Effector memory CD8-positive, alpha-beta T cell (primary cell): Measurements from ENCODE around the gene DCHS1.

Experiments used
- ATAC-seq: fragments of 150-1000 bp; cut with Tn5 transposase; replicated peaks from 2 replicates; pipeline ENCODE4 v1.10.0; 2021; ENCODE audit warnings: mild to moderate bottlenecking, moderate library complexity
- DNase-seq, 3 experiments: peaks; one replicate each; pipeline ENCODE4 v3.0.0; 2021
- H3K27ac Mint-ChIP-seq, 2 donors: one replicate each; pipeline ENCODE4 v1.8.0; 2022; ENCODE audit warnings: mild to moderate bottlenecking in 2 of 2, mixed read lengths in 2 of 2, moderate library complexity in 2 of 2
- H3K27me3 Mint-ChIP-seq, 2 donors: one replicate each; pipeline ENCODE4 v1.8.0; 2022; ENCODE audit warnings: mixed read lengths in 2 of 2
- H3K36me3 Mint-ChIP-seq: one replicate; pipeline ENCODE4 v1.8.0; 2022; ENCODE audit warnings: mild to moderate bottlenecking, moderate library complexity, mixed read lengths; ENCODE audit not compliant: insufficient read depth
- H3K4me1 Mint-ChIP-seq, 2 donors: one replicate each; pipeline ENCODE4 v1.8.0; 2022; ENCODE audit warnings: low read depth in 2 of 2, mixed read lengths in 2 of 2
- H3K4me3 Mint-ChIP-seq, 2 donors: one replicate each; pipeline ENCODE4 v1.8.0; 2022; ENCODE audit warnings: mild to moderate bottlenecking in 2 of 2, mixed read lengths in 2 of 2, moderate library complexity in 2 of 2
- H3K9me3 Mint-ChIP-seq, 2 donors: one replicate each; pipeline ENCODE4 v1.8.0; 2022; ENCODE audit warnings: mixed read lengths in 2 of 2

The DCHS1 gene

DNA sequence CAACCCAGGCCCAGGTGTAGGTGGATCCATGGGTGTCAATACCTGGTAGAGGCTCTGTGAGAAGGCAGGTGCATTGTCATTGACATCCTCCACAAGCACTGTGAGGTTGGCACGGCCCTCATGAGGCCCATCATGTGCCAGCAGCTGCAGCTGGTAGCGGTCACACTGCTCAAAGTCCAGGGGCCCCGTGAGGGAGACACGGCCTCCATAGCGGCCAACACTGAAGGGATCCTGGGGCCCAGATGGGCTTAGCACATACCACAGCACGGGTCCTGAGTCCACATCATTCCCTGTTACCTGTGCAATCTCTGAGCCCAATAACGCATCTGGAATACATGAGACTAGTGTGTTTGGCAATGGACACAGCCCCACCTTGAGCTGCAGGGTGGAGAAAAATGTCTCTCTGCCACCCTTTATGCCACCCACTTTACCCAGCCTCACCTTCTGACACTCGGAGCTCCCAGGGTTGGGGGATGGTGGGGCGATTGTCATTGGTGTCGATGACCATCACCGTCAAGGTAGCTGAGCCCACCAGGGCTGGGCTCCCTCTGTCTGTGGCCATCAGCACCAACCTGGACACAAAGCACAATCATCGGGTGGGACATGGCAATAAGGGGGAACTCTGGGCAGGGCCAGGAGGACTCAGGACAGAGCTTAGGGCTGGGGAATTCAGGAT lies 30.3 kb downstream of the DCHS1 start:
- Mint-ChIP-seq H3K36me3 (peaks cover 5% of the 10 kb centered on the region), H3K4me3 (no peak overlapping the region), H3K4me1 (peaks cover 9 to 10% of the 10 kb centered on the region in 2 donors), H3K27ac (no peak overlapping the region), H3K9me3 (no peaks in the 10 kb centered on the region), H3K27me3 (no peaks in the 10 kb centered on the region)
- ATAC-seq (no peak), DNase-seq (no peak)

DNA sequence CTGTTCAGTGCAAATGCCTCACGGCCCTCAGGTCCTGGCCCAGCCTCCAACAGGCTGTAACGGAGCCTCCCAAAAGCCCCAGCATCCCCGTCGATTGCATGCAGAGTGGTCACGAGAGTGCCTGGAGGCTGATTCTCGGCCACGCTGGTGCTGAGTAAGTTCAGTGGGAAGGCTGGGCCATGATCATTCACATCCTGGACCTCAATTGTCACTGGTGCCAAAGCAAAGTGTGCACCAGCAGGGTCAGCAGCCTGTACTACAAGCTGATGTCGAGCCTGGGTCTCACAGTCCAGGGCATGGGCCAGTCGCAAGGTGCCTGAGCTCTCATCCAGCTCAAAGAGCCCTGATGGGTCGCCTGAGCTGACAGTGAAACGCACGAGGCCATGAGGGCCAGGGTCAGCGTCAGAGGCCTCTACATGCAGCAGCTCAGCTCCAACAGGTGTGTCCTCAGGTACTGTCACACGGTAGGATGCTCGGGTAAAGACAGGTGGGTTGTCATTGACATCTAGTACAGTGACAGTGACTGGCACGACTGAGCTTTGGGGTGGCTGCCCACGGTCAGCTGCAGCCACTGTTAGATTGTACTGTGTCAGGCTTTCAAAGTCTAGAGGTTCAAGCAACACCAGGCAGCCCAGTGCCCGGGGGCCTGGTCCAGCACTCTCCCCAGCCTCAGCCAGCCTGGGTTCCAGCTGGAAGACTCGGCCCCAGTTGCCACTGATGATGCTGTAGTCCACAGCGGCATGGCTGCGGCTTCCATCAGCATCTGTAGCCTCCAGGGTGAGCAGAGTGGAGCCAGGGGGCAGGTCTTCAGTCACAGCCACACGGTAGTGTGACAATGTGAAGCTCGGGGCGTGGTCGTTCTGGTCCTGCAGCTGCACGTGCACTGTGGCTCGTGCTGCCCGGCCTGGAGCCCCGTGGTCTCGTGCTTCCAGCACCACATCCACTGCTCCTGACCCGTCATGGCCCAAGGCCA lies 31.9 kb downstream of the DCHS1 start:
- no peak for ATAC-seq
- no peak for DNase-seq
- no peak overlapping the region for H3K27ac Mint-ChIP-seq
- no peaks in the 10 kb centered on the region for H3K9me3 Mint-ChIP-seq
- H3K27me3 Mint-ChIP-seq, result no peaks in the 10 kb centered on the region
- H3K36me3 Mint-ChIP-seq, result peaks cover 5% of the 10 kb centered on the region
- H3K4me1 Mint-ChIP-seq, result peaks cover 9 to 10% of the 10 kb centered on the region in 2 donors
- H3K4me3 Mint-ChIP-seq, result no peak overlapping the region

DNA sequence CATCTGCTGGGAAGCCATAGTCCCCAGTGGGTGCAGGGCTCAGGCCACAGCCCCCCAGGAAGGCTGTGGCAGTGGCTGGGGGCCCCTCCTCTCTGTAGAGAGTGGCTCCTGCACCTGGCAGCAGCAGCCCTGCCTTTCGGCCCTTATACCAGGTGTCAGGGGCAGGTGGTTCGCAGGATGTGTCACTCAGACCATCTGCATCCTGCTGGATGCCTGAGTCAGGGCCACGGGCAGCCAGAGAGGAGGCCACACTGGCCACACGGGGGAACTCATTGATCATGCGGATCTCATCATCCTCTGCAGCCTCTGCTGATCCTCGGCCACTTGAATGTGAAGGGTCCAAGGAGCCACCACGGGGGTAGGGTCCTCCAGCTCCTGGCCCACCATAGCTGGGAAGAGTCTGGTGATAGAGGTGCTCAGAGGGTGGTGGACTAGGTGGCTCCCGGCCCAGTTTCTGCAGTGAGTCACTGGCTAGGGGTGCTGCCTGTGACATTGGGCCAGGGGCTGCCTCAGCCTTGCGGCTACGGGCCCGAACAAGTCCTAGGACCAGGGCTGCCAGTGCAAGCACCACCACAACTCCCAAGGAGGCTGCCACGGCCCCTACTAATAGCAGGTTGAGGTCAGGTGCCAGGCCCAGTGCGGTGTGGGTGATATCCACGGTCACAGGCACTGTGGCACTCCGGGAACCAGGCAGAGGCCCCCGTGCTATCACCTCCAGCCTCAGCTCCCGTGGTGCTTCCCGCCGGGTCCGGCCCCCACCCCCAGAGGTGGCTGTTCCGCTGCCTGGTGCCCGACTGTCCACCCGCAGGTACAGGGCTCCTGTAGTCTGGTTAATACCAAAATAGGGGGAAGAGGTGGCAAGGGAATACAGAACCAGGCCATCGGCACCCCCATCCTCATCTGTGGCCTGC lies 33.1 kb downstream of the DCHS1 start:
- Mint-ChIP-seq H3K4me3 (no peak overlapping the region), H3K27me3 (no peaks in the 10 kb centered on the region), H3K9me3 (no peaks in the 10 kb centered on the region), H3K4me1 (peaks cover 11% of the 10 kb centered on the region in 2 donors), H3K36me3 (peaks cover 9% of the 10 kb centered on the region), H3K27ac (no peak overlapping the region)
- ATAC-seq, result no peak
- no peak for DNase-seq

DNA sequence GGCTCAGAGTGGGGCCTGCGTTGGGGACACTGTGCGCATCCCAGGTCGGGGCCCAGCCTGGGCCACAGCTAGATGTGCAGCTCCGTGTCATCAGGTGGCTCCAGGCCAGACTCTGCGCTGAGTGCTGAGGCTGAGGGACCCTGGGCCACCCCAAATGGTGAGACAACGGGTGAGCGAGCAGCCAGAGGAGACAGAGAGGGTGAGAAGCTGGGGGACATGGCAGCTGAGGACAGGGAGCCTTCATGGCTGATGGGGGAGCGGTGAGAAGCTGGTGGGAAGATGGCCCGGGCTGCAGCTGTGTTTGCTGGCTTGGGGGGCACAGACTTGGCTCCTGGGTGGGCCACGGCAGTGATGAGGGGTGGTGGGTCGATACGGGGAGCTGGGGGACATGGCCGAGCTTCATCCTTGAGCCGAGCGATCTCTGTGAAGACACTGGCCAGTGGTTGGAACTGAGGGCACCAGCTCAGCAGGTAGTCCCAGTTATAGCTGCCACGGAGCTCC lies 33.8 kb downstream of the DCHS1 start:
- no peak for DNase-seq
- Mint-ChIP-seq H3K27ac (no peak overlapping the region), H3K4me3 (no peak overlapping the region), H3K27me3 (no peaks in the 10 kb centered on the region), H3K9me3 (no peaks in the 10 kb centered on the region), H3K4me1 (peaks cover 8 to 11% of the 10 kb centered on the region in 2 donors), H3K36me3 (peaks cover 9% of the 10 kb centered on the region)
- no peak for ATAC-seq

DNA sequence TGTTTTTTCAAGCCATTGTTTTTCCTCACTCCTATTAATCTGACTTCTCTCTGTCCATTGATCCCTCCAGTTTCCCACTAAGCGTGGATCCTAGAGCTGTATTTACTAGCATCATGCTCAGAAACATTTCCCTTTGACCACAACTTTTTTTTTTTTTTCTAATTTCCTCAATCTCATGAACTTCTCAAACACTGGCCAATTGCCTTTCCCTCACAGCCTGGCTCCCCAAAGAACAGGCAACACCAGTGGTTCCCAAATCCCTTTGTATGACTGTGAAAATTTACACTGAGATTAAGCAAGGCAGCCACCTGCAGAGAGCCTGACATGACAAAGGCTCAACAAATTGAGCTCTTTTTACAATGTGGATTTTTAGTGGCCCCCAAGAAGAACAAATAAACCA lies 35.0 kb downstream of the DCHS1 start:
- H3K27me3 Mint-ChIP-seq, result no peaks in the 10 kb centered on the region
- H3K9me3 Mint-ChIP-seq, result no peaks in the 10 kb centered on the region
- H3K4me1 Mint-ChIP-seq, result peaks cover 12 to 16% of the 10 kb centered on the region in 2 donors
- DNase-seq (no peak), ATAC-seq (no peak)
- H3K36me3 Mint-ChIP-seq, result peaks cover 15% of the 10 kb centered on the region
- H3K27ac Mint-ChIP-seq, result no peak overlapping the region
- no peak overlapping the region for H3K4me3 Mint-ChIP-seq

DNA sequence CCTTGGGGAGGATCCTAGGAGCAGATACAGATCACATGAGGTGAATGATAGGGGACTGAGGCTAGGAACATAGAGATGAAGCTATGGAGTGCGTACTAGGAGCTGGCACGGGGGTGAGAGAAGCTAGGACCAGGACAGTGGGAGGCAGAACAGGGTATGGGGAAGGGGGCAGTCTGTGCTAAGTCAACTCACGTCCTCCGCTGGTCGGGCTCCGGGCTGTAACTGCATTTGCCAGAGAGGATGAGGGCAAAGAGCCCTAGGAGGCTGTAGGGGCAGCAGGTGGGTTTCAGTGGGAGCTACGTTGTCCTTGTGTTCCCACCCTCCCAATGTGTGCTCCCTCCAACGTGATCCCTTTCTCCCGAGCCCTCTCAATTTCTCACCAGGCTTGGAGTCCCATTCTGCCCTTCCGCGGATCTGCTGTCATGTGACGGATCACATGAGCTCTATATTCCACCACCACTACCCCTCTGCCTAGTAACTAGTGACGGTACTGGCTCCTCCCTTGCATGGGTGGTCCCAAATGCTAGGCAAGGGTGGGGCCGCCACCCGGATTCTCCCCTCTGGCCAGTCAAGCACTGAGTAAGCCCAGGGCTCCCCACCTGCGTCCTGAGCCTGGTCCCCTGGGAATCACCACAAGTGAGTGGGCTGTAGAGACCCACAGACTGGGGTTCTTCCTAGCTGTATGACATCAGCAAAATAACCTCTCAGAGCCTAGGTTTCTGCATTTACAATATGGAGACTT lies 36.4 kb downstream of the DCHS1 start, which contains the start of gene TPP1:
Gene TPP1, minus strand, starts transcription at position 419 of the 742 bp plus-strand sequence. Its CDS starts 22 bp downstream, at position 397.
- H3K9me3 Mint-ChIP-seq, result no peaks in the 10 kb centered on the region
- DNase-seq, result peak; percentile 92 to 97 (median 93)
- peak; percentile 95 for ATAC-seq
- H3K36me3 Mint-ChIP-seq, result peaks cover 16% of the 10 kb centered on the region
- no peak within 1 kb of the TSS for H3K27ac Mint-ChIP-seq
- no peak within 1 kb of the TSS for H3K4me3 Mint-ChIP-seq
- H3K27me3 Mint-ChIP-seq, result no peaks in the 10 kb centered on the region
- H3K4me1 Mint-ChIP-seq, result peaks cover 15 to 19% of the 10 kb centered on the region in 2 donors

DNA sequence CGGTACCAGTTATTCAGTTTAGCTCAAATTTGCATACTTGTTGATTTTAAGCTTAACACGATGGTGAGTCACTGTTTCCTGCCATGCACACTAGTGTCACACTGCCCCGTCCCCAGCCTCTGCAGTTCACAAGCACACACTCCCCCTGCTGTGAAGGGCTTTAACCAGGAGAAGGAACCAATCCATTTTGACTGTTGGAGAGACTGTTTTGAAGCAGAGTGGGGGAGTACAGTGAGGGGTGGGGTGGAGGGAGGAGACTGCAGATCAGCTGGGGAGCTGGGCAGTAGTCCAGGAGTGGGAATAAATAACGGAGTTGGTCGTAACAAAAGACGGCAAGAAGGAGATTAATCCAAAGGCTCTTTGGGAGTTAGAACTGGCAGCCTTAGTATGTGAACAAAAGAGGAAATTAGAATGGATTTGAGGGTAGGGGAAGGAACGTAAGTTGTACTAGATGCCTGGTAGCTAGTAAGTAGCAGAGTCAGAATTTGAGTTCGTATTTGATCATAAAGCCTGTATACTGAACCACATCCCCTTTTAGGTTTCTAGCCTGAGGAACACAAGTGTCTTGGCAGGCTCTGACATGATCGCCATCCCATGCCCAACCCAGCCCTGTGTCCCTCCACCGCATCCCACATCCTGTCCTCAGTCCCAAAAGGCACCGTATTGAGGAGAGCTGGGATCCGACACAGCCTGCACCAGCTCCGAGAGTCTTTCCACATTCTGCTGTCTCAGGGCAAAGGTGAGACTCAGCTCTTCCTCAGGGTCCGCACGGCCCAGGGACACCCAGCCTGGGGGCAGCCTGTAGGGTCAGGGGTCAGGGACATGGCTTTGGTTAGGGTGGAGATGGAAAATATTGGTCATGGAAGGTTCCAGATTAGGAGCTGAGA lies 37.2 kb downstream of the DCHS1 start:
- Mint-ChIP-seq H3K27me3 (no peaks in the 10 kb centered on the region), H3K27ac (no peak overlapping the region), H3K36me3 (peaks cover 12% of the 10 kb centered on the region), H3K4me1 (peaks cover 15 to 19% of the 10 kb centered on the region in 2 donors), H3K4me3 (no peak overlapping the region), H3K9me3 (no peaks in the 10 kb centered on the region)
- ATAC-seq (peak; percentile 62), DNase-seq (peak; percentile 44 to 53 (median 50))

DNA sequence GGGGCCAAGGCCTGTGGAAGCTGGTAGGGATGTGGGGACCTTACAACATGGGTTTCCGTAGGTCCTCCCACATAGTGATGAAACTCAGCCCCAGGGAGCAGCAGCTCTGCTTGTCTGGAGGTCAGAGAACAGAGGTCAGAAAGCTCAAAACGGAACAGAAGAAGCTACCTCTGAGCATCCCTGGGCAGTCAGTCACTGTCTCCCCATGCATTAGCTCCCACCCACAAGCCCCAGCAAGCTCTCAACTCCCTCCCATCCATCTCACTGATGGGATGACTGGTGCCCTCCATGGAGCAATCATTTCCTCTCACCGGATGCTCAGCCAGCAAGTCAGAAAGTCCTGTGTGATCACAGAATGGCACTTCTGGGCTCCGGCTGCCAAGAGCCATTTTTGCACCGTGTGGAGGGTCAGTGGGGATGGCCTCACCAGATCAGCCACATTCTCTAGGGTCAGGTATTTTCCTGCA lies 38.3 kb downstream of the DCHS1 start:
- Mint-ChIP-seq H3K9me3 (no peaks in the 10 kb centered on the region), H3K27ac (peak overlapping the region in 1 of 2 donors; percentile 16), H3K27me3 (no peaks in the 10 kb centered on the region), H3K4me1 (peaks cover 15 to 19% of the 10 kb centered on the region in 2 donors), H3K36me3 (peaks cover 12% of the 10 kb centered on the region), H3K4me3 (no peak overlapping the region)
- no peak for ATAC-seq
- no peak for DNase-seq

DNA sequence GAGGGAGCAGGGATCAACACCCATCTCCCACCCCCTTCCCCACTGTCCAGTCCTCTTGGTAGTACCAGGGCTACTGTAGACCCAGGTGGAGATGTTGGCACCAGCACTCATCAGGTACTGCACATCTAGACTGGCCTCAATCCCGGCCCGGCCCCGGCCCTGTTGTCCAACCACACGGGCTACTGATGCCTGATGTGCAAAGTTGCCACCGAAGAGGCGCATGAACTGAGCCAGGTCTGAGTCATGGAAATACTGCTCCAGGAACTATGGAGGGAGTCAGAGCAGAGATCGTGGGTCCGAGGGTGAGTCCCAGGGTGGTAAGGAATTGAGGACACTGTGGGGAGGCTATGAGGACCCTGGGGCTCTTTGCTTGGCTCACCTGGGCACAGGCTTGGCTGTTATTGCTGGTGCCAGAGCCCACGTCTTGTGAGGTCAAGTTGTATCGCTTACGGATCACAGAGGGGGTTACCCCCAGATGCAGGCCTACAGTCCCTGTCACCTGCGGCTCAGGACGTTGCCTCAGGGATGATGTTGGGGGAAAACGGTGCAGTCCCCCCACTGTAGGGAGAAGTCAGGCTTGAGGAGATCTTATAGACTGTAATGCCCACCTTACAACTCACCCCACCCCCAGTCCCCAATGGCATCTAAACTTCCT lies 38.9 kb downstream of the DCHS1 start:
- ATAC-seq (no peak), DNase-seq (no peak)
- peak overlapping the region; percentile 16 to 59 for H3K27ac Mint-ChIP-seq
- no peak overlapping the region for H3K4me3 Mint-ChIP-seq
- H3K27me3 Mint-ChIP-seq, result no peaks in the 10 kb centered on the region
- peaks cover 12% of the 10 kb centered on the region for H3K36me3 Mint-ChIP-seq
- H3K9me3 Mint-ChIP-seq, result no peaks in the 10 kb centered on the region
- H3K4me1 Mint-ChIP-seq, result peaks cover 15 to 19% of the 10 kb centered on the region in 2 donors

DNA sequence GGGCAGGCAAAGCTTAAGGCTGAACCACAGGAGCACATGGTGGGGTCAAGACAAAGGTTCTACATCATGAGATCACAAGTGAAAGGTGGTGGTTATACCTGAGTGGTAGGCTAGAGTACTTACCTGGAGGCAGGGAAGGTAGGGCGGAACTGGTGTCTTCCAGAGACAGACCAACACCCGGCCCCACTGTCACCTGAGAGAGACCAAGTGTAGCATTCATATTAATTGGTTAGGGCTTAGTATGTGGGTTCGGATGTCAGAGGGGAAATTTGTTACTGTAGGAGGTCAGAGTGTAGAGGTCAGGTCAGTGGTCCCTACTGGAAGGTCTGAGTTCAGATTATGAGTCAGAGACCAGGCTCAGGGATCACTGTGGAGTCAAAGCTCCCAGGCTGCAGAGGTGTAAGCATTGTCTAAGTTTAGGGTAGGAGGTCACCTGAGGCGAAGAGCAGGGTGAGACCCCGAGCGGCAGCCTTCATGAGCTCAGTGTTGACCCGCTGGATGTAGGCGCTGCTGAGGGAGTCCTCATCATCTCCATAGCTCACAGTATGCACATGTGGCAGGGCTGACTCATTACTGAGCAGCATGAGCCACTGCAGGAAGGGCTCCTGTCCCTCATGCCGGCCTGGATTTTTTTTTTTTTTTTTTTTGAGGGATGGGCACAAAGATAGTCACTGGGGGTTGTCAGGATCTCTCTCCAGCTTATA lies 39.6 kb downstream of the DCHS1 start:
- Mint-ChIP-seq H3K4me1 (peaks cover 18 to 23% of the 10 kb centered on the region in 2 donors), H3K4me3 (peak overlapping the region in 1 of 2 donors; percentile 35), H3K36me3 (peaks cover 19% of the 10 kb centered on the region), H3K9me3 (no peaks in the 10 kb centered on the region), H3K27me3 (no peaks in the 10 kb centered on the region), H3K27ac (peak overlapping the region; percentile 15 to 59)
- ATAC-seq (no peak), DNase-seq (no peak)

DNA sequence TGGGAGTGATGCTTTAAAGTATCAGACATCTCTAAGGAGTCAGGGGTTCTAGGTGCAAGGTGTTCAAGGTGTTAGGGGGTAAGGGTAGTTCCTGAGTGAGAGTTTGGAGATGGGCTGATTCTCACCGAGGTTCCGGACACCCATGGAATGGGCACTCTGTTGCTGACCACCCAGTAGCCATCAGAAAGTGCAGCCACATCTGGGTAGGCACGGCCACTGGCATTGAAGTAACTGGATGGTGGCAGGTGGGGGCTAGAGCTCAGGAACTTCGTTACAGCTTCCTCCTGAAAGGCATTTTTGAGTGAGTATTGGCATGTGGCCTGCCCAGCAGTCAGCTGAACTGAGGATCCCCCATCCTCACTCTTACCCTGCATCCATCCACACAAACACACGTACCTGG lies 40.6 kb downstream of the DCHS1 start:
- peaks cover 28% of the 10 kb centered on the region for H3K36me3 Mint-ChIP-seq
- H3K4me1 Mint-ChIP-seq, result peaks cover 24 to 25% of the 10 kb centered on the region in 2 donors
- no peaks in the 10 kb centered on the region for H3K27me3 Mint-ChIP-seq
- DNase-seq (no peak), ATAC-seq (no peak)
- H3K9me3 Mint-ChIP-seq, result no peaks in the 10 kb centered on the region
- H3K27ac Mint-ChIP-seq, result peak overlapping the region in 1 of 2 donors; percentile 49
- H3K4me3 Mint-ChIP-seq, result peak overlapping the region in 1 of 2 donors; percentile 32
